Measurements from ENCODE around the gene WDR27. TPM values are rescaled to one million over a fixed set of nuclear protein-coding genes. Genes with fewer than 3 reads are reported as not detected.
"Not testable (repeated sequence)": the region's sequence is repeated elsewhere in the genome, so short reads cannot be mapped to it uniquely, and the experiment has no call there.

WDR27 gene
- total RNA-seq, 1 donor from 2014 or later: 18.3 TPM

DNA sequence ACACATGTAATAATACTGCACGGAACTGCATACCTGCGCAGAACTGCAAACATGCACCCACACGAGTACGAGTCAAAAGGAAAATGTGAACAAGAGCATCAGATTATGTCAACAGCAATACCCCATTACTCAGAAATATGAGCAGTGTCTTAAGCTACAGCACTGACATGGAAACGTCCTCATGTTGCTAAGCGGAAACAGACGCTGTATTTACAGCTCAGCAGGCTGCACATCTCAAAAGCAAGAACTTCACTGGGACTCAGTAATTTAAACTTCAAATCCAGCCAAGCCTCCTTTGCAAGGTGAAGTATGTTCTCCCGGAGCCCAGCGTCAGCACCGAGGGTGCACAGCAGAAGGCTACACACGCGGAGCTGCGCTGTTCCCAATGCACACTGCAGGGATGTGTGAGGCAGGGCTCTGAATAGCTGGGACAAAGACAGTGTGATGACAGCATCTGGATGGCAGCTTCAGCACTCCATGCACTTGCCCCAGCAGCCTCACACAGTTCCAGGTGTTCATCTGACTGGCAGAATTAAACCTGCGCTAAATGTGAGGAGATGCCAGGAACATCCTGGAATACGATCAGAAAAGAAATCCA, 202.8 kb downstream of the WDR27 start:
- FAIRE-seq (no peak), DNase-seq (ENCODE audit: low spot score in 2 of 2) (no peak)

DNA sequence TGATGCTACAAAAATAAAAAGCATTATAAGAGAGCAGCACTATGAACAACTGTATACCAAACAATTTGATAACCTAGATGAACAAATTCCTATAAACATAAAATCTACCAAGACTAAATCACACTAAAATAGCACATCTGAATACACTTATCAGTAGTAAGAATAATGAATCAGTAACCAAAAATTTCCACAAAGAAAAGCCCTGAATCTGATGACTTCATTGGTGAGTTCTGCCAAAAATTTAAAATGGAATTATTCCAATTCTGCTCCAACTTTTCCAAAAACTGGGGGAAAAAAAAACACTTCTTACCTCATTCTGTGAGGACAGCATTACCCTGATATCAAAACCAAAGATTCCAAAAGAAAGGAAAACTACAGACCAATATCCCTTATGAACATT, 206.2 kb downstream of the WDR27 start:
- DNase-seq (ENCODE audit: low spot score in 2 of 2) (no peak), FAIRE-seq (no peak)

DNA sequence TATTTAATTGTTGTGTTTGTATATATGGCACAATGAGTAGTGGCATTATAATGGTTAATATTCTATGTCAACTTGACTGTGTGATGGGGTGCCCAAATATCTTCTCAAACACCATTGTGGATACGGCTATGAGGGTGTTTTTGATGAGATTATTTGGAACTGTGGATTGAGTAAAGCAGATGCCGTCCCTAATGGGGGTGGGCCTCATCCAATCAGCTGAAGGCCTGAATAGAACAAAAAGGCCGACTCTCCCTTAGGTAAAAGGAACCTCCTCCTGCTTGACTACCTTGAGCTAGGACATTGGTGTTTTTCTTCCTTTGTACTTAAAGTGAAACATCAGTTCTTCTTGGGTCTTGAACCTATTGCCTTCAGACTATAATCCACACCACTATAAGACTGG, 207.8 kb downstream of the WDR27 start:
- no peak for FAIRE-seq
- no peak for DNase-seq (ENCODE audit: low spot score in 2 of 2)

DNA sequence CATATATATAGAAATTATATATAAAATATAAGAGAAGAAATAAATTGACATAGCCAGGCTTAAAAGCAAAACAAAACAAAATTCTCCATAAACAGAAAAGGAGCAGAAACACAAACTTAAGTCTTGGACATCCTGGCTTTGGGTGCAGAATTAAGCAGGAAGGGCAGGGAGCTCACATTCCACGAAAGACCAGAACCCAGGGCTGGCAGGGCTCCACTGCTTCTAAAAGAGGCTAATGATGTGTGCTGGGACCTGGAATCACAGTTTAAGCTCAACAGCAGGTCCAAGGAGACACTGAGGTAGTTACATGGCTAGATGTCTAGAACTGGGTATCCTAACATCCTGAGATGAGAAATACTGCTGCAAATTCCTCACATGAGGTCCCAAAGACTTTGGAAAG, 210.3 kb downstream of the WDR27 start:
- FAIRE-seq (no peak), DNase-seq (ENCODE audit: low spot score in 2 of 2) (no peak)

DNA sequence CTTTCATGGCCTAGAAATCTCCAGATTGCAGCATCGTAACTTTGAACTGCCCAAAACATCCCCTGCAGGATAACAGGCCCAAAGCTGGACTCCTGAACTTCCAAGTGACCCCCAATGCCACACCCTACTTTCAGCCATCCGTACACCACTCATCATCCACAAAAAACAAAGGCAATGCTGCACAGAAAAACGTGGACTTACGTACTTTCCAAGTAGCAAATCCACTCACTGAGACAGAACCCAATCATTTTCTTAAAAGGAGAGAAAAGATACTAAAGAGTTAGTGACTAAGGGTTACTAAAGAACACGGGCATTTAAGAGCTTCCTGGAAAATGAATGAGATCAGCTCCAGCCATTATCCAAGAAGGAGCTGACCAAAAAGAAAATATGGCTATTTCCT, 211.0 kb downstream of the WDR27 start:
- DNase-seq (ENCODE audit: low spot score in 2 of 2) (no peak), FAIRE-seq (no peak)

DNA sequence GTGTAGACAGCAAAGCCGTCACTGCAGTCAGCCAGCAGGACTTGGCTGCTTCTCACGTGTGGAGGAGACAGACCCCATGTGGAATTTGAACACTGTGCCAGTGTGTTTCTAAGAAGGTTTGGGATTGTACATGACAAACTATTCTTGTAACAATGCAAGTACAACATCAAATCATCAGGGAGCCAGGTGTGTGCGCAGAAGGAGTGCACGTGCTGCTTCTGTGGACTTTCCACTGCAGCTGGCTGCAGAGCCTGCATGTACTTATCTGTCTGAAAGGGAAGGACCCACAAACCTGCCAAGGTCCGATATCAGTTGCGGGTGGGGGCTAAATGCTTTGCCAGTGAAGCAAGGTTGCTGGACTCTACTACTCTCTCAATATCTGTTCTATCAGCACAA, 211.6 kb downstream of the WDR27 start:
- FAIRE-seq (no peak), DNase-seq (ENCODE audit: low spot score in 2 of 2) (no peak)

DNA sequence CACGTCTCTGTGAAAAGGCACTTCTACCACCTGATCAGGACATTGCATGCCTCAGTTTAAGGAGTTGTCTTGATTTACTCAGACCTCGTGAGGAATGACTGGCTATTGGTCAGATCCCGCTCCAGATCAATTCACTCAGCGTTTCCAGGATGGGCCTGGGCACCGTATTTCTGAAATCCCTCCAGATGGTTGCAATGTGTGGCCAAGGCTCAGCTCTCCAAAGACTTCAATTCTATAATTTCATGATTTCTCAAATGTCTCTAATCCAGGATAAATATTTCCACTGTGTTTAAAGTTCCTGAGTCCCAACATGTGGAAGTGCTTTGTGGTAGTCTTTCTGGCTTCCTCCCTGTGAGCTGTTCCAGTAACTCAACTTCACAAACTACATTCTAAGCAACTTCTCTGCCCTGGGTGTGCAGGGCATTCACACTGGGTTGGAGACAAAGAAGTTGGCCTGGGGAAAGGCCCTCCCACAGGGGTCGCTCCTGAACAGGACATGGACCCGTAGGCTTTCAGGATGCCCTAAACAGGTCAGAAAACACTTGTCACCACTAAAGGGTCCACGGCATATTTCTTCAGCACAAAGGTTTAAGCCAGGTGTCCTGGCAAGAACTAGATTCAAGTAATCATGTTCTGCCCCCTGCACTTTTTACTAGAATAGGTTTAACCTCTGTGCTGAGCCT, 212.1 kb downstream of the WDR27 start:
- DNase-seq (ENCODE audit: low spot score in 2 of 2) (no peak), FAIRE-seq (no peak)

DNA sequence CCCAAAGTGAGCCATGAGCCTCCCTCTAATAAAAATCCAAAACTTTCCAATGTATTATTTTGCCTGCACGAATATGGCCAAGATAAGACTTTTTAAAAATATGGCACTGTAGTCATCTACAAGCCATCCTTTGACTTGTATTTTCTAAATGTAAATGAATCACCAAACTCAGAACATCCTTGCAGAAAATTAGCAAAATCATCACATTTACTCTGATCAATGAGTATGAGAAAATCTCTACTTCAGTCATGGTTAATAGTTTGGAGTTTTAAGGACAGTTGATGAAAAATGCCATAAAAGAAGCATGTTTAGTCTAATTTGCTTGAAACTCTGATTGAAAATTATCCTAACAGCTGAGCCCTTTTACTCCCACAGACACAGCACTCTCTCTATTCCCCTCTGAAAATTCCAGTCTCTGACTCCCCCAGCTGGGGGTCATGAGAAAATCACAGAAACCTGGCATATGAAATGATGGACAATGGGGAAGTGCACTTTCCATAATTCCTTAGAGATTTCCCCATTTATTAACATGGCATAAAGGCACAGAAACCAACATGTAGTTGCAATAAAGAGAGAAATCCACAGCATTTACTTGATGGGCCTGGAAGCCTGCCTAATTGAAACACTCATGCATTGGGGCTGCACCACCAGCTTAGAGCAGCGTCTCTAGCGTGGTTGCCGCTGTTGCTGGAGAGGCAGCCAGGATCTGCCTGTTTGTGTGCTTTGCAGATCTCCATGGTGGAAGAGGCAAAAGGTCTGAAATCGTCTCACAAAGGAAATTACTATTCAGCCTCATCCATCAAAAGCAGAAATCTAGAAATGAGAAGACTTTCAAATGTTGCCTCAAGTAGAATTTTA, 214.0 kb downstream of the WDR27 start:
- FAIRE-seq (no peak), DNase-seq (ENCODE audit: low spot score in 2 of 2) (no peak)

DNA sequence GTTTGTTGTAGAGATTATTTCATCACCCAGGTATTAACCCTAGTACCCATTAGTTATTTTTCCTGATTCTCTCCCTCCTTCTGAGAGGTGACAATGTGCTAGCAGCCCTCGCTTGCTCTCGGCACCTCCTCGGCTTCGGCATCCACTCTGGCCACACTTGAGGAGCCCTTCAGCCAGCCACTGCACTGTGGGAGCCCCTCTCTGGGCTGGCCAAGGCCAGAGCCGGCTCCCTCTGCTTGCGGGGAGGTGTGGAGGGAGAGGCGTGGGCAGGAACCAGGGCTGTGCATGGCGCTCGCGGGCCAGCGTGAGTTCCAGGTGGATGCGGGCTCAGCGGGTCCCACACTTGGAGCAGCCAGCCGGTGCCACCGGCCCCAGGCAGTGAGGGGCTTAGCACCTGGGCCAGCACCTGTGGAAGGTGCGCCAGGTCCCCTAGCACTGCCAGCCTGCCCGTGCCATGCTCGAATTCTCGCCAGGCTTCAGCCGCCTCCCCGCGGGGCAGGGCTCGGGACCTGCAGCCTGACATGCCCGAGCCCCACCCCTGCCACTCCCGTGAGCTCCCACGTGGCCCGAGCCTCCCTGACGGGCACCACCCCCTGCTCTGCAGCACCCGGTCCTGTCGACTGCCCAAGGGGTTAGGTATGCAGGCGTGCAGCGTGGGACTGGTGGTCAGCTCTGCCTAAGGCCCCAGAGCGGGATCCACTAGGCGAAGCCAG, 221.9 kb downstream of the WDR27 start:
- FAIRE-seq (no peak), DNase-seq (ENCODE audit: low spot score in 2 of 2) (no peak)

DNA sequence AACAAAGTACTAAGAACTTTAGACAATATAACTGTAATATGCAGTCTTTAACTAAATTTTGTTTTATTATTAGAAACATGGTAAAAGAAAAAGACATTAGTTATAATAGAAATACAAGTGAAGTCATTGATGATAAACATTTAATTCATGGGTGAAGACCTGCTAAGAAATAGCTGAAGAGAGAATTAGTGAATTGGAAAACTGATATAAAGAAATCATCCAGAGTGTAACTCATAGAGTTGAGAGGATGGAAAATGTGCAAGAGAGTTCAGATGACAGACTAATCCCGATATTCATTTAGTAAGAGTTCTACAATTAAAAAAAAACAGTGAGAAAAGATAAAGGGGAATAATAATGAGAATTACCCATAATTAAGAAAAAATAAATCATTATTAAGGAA, 227.5 kb downstream of the WDR27 start:
- FAIRE-seq (no peak), DNase-seq (ENCODE audit: low spot score in 2 of 2) (no peak)

DNA sequence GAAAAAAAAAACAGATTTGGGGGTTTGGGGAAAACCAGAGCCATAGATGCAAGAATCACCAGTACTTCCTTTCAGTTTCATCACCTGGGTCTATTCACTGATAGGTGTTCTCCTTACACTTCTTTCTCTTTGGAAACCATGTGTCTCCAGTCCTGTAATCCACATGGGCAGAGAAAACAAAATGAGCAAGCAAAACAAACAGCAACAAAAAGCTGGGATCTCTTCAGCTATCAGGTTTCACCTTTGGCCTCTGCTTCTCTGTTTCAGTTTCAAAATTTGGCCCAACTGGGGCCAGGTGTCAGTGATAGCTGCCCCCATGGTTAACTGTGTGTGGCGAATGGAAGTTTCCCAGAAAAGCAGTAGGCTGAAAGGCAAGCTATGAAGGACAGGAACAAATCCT, 228.2 kb downstream of the WDR27 start:
- FAIRE-seq: no peak
- no peak for DNase-seq (ENCODE audit: low spot score in 2 of 2)

DNA sequence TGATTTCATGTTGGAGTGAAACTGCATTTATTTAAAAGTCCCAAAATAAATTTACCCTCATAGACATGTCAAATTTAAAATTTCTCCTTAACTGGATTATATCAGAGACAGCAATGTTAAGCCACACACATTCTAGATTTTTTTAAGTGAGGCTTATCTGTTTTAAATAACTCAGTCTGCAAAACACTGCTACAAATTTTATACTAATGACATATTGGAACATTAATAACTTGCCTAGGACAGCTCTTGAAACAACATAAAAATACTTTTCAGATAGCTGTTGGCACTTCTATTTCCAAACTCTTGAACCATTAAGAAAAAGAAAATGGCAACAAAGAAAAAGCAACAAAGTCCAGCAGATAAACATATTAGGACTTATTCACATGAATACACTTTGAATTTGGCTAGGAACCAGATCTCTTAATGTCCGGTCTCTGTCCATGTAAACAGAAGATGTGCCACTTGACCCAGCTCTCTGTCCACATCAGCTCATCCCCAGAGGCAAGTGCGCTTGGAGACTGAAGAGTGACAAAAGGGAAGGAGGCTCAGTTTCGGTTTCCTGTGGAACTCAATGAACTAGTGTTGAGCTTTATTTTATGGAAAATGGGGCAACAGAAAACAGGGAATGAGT, 228.9 kb downstream of the WDR27 start:
- FAIRE-seq: no peak
- DNase-seq (ENCODE audit: low spot score in 2 of 2): no peak

DNA sequence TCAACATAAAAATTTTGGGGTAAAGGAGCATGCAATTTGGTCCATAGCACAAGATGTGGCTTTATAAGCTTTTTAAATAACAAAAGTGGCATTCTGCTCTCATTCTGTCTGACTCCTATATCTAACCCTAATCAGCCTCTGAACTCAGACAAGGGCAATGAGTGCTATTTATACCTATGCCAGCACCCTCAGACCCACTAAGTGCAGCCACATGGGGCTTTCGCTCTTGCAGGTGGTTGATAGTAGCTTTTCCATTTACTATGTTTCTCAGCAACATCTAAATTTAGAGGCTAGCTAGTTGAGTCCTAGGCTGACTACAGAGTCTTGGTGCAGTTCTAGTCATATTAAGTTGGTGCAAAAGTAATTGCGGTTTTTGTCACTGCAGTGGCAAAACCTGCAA, 231.0 kb downstream of the WDR27 start:
- FAIRE-seq (no peak), DNase-seq (ENCODE audit: low spot score in 2 of 2) (no peak)

DNA sequence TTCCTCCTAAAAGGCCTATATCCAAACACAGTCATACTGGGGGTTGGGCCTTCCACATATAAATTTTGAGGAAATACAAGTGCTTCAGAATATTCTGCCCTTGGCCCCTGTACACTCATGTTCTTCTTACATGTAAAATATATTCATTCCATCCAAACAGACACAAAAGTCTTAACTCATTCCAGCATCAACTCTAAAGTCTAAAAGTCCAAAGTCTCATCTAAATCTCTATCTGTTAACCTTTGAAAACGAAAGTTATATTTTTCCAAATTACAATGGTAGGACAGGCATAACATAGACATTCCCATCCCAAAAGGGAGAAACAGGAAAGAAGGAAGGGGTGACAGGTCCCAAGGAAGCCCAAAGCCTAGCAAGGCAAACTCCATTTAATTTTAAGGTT, 232.8 kb downstream of the WDR27 start:
- no peak for FAIRE-seq

DNA sequence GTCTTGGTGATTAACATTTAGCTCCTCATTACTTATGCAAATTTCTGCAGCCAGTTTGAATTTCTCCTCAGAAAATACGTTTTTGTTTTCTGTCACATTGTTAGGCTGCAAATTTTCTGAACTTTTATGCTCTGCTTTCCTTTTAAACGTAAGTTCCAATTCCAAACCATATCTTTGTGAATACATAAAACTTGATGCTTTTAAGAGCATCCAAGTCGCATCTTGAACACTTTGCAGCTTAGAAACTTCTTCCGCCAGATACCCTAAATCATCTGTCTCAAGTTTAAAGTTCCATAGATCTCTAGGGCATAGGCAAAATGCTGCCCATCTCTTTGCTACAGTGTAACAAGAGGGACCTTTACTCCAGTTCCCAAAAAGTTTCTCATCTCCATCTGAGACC, 234.1 kb downstream of the WDR27 start:
- DNase-seq (ENCODE audit: low spot score in 2 of 2); FAIRE-seq: not testable (repeated sequence)

More for the DNA sequence above, 232.8 kb downstream of the WDR27 start:
- DNase-seq (ENCODE audit: low spot score in 2 of 2): no peak

DNA sequence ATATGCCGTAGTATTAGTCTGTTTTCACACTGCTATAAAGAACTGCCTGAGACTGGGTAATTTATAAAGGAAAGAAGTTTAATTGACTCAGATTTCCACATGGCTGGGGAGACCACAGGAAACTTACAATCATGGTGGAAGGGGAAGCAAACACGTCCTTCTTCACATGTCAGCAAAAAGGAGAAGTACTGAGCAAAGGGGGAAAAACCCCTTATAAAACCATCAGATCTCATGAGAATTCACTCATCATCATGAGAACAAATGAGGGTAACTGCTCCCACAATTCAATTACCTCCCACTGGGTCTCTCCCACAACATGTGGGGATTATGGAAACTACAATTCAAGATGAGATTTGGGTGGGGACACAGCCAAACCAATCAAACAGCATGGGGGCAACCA, 235.6 kb downstream of the WDR27 start:
- not testable (repeated sequence) for FAIRE-seq; DNase-seq (ENCODE audit: low spot score in 2 of 2)

DNA sequence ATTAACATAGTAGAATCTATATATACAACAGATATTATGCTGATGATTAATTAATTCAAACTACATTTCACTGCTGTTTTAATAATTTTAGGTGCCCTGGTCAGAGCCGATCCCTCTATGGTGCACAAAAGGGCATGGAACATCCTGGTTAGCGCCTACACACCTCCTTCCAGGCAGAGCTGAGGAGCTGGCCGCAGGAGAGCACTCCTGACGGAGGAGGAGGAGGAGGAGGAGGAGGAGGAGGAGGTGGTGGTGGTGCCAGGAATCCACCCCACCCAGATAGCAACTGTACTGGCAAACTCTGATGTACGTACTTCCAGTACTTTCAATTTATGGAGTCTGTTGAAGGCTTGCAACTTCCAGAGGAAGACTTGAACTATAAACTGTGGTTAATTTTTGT, 244.1 kb downstream of the WDR27 start:
- FAIRE-seq (no peak), DNase-seq (ENCODE audit: low spot score in 2 of 2) (no peak)

DNA sequence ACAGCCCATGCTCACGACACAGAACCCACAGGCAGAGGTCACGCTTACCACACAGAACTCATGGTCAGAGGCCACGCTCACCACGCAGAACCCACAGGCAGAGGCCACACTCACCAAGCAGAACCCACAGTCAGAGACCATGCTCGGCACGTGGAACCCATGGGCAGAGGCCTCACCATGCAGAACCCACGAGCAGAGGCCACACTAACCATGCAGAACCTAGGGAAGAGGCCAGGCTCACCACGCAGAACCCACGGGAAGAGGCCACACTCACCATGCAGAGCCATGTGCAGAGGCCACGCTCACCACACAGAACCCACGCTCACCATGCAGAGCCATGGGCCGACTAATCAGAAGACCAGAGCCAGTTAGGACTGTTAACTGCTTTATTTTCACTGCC, 245.0 kb downstream of the WDR27 start:
- DNase-seq (ENCODE audit: low spot score in 2 of 2): no peak
- FAIRE-seq: no peak

DNA sequence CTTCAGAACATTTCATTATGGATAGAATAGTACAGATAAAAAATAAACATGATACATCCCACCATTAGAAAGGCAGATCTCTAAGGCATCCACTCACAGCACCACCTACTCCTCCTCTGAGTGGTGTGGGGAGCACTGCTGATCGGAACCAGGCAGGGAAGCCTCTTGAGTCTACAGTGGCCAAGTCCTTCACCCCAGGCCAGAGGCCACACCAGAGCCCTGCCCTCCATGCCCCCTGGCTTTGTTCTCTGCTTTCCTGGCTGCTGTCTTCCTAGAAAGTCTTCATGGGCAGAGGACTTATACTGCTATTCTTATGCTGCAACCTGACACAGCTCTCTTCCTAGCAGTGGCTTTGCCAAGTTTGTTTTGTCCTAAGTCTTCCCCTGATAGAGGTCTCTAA, 246.4 kb downstream of the WDR27 start:
- DNase-seq (ENCODE audit: low spot score in 2 of 2): no peak
- no peak for FAIRE-seq

DNA sequence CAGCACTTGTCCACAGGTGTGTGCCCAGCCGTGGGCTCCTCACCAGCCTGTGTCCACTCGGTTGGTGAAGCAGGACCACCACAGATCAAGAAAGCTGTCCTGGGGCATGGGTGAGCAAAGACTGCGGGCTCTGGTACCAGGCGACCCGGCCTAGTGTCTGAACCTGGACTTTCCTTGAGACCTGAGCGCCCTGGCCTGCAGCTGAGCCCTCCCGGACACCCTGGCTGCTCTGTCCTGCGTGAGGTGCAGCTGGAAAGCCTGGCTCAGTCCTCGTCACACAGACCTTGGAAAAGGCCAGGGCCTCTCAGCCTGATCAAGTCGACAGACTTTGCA, 247.0 kb downstream of the WDR27 start:
- FAIRE-seq (no peak), DNase-seq (ENCODE audit: low spot score in 2 of 2) (no peak)

All from frontal cortex (tissue), 4 donors.